Hepatocyte (in vitro differentiated cells): ENCODE measurements around the gene ABHD5. TPM values are rescaled to one million over a fixed set of nuclear protein-coding genes. Genes with fewer than 3 reads are reported as not detected.

Source experiments
- DNase-seq: peaks from one replicate; pipeline ENCODE4 v3.0.0-alpha.2; 2016; ENCODE audit warnings: low spot score
- H2AFZ ChIP-seq: fragments of 200-600 bp; sonication (generic); 2 replicates; pipeline ENCODE4 v1.6.0; 2016; ENCODE audit warnings: antibody characterized with exemption, mild to moderate bottlenecking
- H3K27ac ChIP-seq: fragments of 200-600 bp; sonication (generic); 2 replicates; pipeline ENCODE4 v1.5.1; 2016; ENCODE audit warnings: mild to moderate bottlenecking
- H3K27me3 ChIP-seq: fragments of 200-600 bp; sonication (generic); 2 replicates; pipeline ENCODE4 v1.6.1; 2016
- H3K36me3 ChIP-seq: fragments of 200-600 bp; sonication (generic); replicated peaks from 2 replicates; pipeline ENCODE4 v1.5.1; 2016; ENCODE audit warnings: low read depth; ENCODE audit not compliant: insufficient read depth
- H3K4me1 ChIP-seq: fragments of 200-600 bp; sonication (generic); 2 replicates; pipeline ENCODE4 v1.5.1; 2016; ENCODE audit warnings: mild to moderate bottlenecking, moderate library complexity; ENCODE audit not compliant: insufficient read depth
- H3K4me2 ChIP-seq: fragments of 200-600 bp; sonication (generic); 2 replicates; pipeline ENCODE4 v1.6.0; 2016
- H3K4me3 ChIP-seq: fragments of 200-600 bp; sonication (generic); 2 replicates; pipeline ENCODE4 v1.5.1; 2016; ENCODE audit warnings: mild to moderate bottlenecking
- H3K79me2 ChIP-seq: fragments of 200-600 bp; sonication (generic); 2 replicates; pipeline ENCODE4 v1.6.0; 2017; ENCODE audit warnings: mild to moderate bottlenecking
- H3K9me2 ChIP-seq: fragments of 200-600 bp; sonication (generic); replicated peaks from 2 replicates; pipeline ENCODE4 v1.6.0; 2017; ENCODE audit warnings: mild to moderate bottlenecking; ENCODE audit not compliant: insufficient read depth
- H3K9me3 ChIP-seq: fragments of 200-600 bp; sonication (generic); 2 replicates; pipeline ENCODE4 v1.5.1; 2016; ENCODE audit warnings: low read depth, mild to moderate bottlenecking
- H4K20me1 ChIP-seq: fragments of 200-600 bp; sonication (generic); 2 replicates; pipeline ENCODE4 v1.6.0; 2016; ENCODE audit warnings: mild to moderate bottlenecking; ENCODE audit not compliant: insufficient read depth, poor library complexity, severe bottlenecking
- EZH2 ChIP-seq: fragments of 200-600 bp; sonication (generic); IDR thresholded peaks from 2 replicates; pipeline ENCODE4 v1.6.1; 2016; ENCODE audit warnings: antibody characterized with exemption, mild to moderate bottlenecking, borderline replicate concordance
- EZH2phosphoT487 ChIP-seq: fragments of 200-600 bp; sonication (generic); IDR thresholded peaks from one replicate; pipeline ENCODE4 v1.6.1; 2018; ENCODE audit warnings: antibody characterized with exemption, mild to moderate bottlenecking, low read depth, moderate library complexity; ENCODE audit not compliant: unreplicated experiment, severe bottlenecking
- WGBS: methylation state at CpG from one replicate; pipeline ENCODE4 v1.1.6; 2016; ENCODE audit warnings: low lambda C conversion rate; ENCODE audit errors: missing lambda C conversion rate; 5-methylcytosine and 5-hydroxymethylcytosine counted together
- polyA plus RNA-seq: library from polyadenylated mRNA; unstranded; fragments of >200 nt; fragmentation: Nextera tagmentation; extraction: Ambion mirVana; gene quantifications from 2 replicates; pipeline ENCODE4 v1.2.1, GENCODE V29; 2016
- total RNA-seq: library from RNA; depleted of rRNA; stranded (reverse); fragments of >200 nt; gene quantifications from 2 replicates; pipeline ENCODE4 v1.2.3, GENCODE V29; 2014
- TF ChIP-seq, protein P1 (sequence below): fragments of 200-600 bp; sonication (generic); IDR thresholded peaks from 2 replicates; pipeline ENCODE4 v1.5.1; 2016; ENCODE audit warnings: antibody characterized with exemption, mild to moderate bottlenecking; ENCODE audit not compliant: poor library complexity

ABHD5 gene
- total and polyA plus RNA-seq, 2 experiments from 2014 or later = 14.3 to 29.9 TPM

DNA sequence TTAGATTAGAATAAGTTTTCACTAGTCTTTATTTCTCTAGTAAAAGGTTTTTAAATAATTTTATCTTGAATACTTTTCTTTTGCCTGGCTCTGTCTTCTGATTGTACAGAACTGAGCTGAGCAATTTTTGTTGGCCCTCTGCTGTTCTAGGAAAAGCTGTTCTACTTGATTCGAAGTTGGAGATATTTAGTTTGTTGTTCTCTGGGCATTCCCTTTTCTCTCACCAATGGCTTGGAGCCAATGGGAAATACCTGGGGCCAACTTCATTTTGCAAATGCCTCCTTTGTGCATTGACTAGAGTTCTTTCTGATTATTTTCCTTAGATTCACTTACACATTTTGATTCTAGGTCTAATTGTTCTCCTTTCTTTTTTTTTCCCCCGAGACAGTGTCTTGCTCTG is 16.5 kb downstream of the ABHD5 start:
- 93% methylated on average over 2 of the region's 2 CpGs for WGBS
- Histone ChIP-seq H3K27me3 (no peaks in the 10 kb centered on the region), H3K79me2 (no peaks in the 10 kb centered on the region), H3K36me3 (no peaks in the 10 kb centered on the region), H4K20me1 (no peaks in the 10 kb centered on the region), H3K9me3 (no peaks in the 10 kb centered on the region), H2AFZ (no peak overlapping the region), H3K4me2 (no peak overlapping the region), H3K4me3 (no peak overlapping the region), H3K4me1 (no peaks in the 10 kb centered on the region), H3K9me2 (no peaks in the 10 kb centered on the region), H3K27ac (no peak overlapping the region)
- DNase-seq = no peak
- TF ChIP-seq, protein P1, sequence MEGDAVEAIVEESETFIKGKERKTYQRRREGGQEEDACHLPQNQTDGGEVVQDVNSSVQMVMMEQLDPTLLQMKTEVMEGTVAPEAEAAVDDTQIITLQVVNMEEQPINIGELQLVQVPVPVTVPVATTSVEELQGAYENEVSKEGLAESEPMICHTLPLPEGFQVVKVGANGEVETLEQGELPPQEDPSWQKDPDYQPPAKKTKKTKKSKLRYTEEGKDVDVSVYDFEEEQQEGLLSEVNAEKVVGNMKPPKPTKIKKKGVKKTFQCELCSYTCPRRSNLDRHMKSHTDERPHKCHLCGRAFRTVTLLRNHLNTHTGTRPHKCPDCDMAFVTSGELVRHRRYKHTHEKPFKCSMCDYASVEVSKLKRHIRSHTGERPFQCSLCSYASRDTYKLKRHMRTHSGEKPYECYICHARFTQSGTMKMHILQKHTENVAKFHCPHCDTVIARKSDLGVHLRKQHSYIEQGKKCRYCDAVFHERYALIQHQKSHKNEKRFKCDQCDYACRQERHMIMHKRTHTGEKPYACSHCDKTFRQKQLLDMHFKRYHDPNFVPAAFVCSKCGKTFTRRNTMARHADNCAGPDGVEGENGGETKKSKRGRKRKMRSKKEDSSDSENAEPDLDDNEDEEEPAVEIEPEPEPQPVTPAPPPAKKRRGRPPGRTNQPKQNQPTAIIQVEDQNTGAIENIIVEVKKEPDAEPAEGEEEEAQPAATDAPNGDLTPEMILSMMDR = no peak
- TF ChIP-seq EZH2phosphoT487 = no peak
- no peak for TF ChIP-seq EZH2

DNA sequence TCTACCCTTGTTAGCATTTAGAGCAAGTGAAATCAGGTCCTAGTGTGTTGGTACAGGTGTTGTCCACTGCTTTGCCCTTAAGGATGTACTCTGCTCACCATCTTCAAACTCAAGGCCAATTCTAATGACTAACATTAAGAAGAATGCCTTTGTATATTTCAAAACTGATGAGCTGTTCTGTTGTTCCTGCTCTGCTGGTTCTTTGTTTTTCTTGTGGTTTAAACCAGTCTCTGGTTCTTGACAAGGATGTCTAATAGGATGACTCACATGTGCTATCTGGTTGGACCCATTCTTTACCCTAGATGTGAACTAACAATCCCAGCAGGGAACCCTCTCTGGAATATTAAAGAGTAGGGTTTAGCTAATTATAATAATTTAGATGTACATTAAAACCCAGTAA is 17.3 kb downstream of the ABHD5 start:
- no peak overlapping the region for H3K4me2 ChIP-seq
- no peak overlapping the region for H3K27ac ChIP-seq
- no peak for DNase-seq
- no peaks in the 10 kb centered on the region for H3K4me1 ChIP-seq
- no peaks in the 10 kb centered on the region for H3K36me3 ChIP-seq
- H3K9me2 ChIP-seq = no peaks in the 10 kb centered on the region
- no peak overlapping the region for H3K4me3 ChIP-seq
- no peaks in the 10 kb centered on the region for H3K79me2 ChIP-seq
- H3K9me3 ChIP-seq = no peaks in the 10 kb centered on the region
- TF ChIP-seq EZH2 = no peak
- TF ChIP-seq, protein P1 = no peak
- H4K20me1 ChIP-seq = no peaks in the 10 kb centered on the region
- H3K27me3 ChIP-seq = no peaks in the 10 kb centered on the region
- no peak overlapping the region for H2AFZ ChIP-seq

DNA sequence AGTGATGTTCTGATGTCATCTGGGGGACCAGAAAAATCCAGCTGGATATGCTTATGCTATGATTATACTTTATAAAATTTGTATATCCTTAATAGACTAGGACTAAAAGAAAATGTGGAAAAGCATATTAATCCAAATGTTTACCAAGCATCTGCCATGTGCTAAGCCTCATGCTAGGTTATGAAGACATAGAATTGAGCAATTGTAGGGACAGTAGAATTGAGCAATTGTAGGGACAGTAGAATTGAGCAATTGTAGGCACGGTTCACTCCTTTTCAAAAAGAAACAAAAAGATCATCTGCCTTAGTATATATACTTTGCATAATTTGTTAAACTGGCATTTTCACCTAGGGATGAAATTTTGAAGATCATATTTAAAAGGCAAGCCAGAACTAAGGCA is 18.3 kb downstream of the ABHD5 start:
- H3K4me2 ChIP-seq = no peak overlapping the region
- 78% methylated on average over 1 of the region's 1 CpG for WGBS

More for the DNA sequence above, 18.3 kb downstream of the ABHD5 start:
- Histone ChIP-seq H3K4me3 (no peak overlapping the region), H3K27ac (no peak overlapping the region), H3K9me2 (no peaks in the 10 kb centered on the region), H4K20me1 (no peaks in the 10 kb centered on the region), H3K27me3 (no peaks in the 10 kb centered on the region), H3K4me1 (no peaks in the 10 kb centered on the region), H2AFZ (no peak overlapping the region), H3K9me3 (no peaks in the 10 kb centered on the region), H3K79me2 (no peaks in the 10 kb centered on the region), H3K36me3 (no peaks in the 10 kb centered on the region)
- TF ChIP-seq EZH2phosphoT487 (no peak), EZH2 (no peak)
- TF ChIP-seq, protein P1 = no peak
- no peak for DNase-seq
